Medulla oblongata (tissue), 1 donor: ENCODE results near the gene MEI1.
"Not testable (repeated sequence)": the region's sequence is repeated elsewhere in the genome, so short reads cannot be mapped to it uniquely, and the experiment has no call there.

Experiments
- DNase-seq: peaks from one replicate; pipeline ENCODE4 v3.0.0-alpha.2; 2015; ENCODE audit errors: extremely low spot score

Gene MEI1

DNA sequence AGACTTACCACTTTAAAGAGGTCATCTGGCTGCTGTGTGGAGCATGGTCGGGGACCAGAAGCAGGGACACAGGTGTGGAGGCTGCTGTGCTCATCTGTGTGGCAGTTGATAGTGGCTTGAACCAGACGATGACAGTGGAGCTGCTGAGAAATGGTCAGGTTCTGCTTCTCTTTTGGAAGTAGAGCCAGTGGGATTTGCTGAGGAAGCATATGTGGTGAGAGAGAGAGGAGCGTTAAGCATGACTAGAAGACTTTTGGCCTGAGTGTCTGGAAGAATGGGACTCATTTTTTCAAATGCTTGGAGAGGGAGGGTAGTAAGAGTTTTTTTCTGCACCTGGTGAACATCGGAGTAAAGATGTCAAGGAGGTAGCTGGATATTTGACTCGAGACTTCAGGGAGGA is 121.1 kb downstream of the MEI1 start:
- DNase-seq, result no peak

- no peak for DNase-seq
Measured at GRCh38 chr22:41821471-41822316, 122.4 kb downstream of the MEI1 start.

DNA sequence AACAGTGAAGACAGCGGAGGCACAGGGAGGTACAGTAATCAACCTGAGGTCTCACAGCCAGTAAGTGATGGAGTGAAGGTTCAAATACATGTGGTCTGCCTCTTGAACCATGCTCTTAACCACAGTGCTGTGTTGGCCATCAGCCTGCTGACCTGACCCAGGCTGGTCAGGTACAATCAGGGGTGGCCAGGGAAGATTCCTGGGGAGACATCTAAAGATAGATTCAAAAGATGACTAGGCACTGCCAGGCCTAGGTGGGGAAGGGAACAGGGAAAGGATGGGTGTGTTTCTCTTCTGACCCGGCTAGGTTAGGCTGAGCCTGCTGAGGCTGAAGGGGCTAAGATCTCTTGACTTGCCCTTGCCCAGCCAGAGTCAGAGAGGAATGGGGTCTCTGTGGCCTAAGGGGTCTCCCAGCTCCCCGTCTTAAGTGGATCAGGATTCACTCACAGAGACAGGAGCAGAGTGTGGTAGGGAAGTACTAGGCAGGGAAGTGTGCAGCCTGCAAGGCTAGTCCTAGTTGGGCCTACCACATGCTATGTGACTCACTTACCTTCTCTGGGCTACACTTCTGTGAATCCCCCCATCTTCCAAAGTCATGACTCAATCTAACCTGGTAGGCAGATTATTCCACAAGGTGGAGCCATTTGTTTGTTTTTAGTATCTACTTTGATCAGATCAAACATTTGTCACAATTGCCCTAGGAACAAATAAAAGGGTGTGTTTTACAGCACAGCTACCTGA is 123.2 kb downstream of the MEI1 start:
- DNase-seq, result peak; percentile 70

GRCh38 chr22:41823797-41824196 is 124.5 kb downstream of the MEI1 start:
- no peak for DNase-seq

- DNase-seq, result no peak
Measured at GRCh38 chr22:41825376-41825775, 126.1 kb downstream of the MEI1 start.

GRCh38 chr22:41826021-41826420 is 126.7 kb downstream of the MEI1 start:
- no peak for DNase-seq

DNA sequence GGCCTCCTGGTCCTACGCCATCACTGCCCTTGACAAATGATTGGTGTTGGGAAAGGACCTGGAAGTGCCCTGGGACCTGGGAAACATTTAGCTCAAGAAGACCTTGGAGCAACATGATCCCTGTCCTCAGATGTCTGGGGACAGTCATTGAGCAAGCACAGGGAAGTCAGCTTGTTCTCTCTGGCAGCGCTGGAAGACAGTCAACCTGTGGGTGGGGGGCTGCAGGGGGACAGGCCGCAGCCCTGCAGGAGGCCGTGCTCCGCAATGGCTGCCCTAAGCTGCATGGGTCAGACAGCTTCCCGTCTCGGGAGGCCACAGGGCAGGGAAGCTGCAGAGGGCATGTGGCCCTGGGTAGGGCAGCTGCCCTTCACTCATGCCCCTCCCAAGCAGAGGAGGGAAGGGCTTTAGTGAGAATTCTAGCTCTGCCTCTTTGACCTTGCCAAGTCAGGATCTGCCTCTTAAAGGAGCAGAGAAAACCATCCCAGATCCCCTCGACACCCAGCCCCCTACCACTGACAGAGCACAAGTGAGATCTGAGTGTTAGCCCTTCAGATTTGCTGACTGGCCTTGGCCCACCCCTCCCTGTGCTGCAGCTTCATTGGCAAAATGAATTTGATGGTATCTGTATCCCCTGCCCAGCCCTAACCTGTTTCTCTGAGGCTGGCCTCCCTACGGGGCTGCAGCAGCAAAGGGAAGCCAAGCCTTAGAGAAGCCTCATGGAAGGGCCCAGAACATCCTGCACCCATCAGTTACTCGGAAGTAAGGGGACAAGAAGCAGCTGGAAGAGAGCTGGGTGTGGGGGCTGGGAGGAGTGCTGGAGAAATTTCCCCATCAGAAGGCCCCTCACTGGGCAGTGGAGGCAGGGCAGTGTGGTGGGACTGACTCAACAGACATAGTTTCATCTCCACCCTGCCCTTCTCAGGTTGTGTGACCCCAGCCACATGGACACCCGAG is 127.4 kb downstream of the MEI1 start:
- DNase-seq, result no peak

DNA sequence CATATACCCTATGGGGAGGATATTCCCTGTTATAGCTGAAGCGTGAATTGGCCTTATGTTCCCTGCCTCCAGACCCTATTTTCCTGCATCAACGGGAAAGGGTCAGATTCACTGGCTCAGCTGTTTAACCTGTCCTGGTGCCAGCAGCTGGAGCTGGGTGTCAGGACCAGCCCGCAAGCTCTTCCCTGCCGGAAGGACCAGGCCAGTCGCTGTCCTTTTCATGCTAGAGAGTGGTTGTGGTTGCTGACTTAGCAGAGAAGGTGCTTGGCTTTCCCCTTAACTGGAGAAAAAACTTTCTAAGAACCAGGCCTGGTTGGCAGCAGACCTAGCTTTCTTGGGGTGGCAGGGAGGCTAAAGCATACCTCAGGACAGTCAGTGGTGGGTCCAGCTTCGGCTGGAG is 128.4 kb downstream of the MEI1 start:
- peak; percentile 31 for DNase-seq

- DNase-seq, result no peak
Measured at GRCh38 chr22:41828516-41828915, 129.2 kb downstream of the MEI1 start.

GRCh38 chr22:41830174-41830573 is 130.9 kb downstream of the MEI1 start:
- no peak for DNase-seq

DNA sequence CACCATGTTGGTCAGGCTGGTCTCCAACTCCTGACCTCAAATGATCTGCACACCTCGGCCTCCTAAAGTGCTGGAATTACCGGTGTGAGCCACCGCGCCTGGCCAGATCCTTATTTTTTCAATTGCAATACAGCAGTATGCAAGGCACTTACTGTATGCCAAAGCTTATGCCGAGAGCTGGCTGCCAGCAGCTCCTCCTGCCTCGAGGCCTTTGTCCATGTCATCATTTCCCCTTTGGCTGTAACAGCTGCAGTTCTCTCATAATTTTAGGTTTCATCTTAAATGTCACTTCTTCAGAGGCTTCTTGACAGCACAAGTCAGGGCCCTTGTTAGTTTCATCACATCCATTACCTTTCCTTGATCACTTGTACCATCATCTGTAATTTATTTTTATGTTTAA is 132.1 kb downstream of the MEI1 start:
- peak; percentile 45 for DNase-seq

DNA sequence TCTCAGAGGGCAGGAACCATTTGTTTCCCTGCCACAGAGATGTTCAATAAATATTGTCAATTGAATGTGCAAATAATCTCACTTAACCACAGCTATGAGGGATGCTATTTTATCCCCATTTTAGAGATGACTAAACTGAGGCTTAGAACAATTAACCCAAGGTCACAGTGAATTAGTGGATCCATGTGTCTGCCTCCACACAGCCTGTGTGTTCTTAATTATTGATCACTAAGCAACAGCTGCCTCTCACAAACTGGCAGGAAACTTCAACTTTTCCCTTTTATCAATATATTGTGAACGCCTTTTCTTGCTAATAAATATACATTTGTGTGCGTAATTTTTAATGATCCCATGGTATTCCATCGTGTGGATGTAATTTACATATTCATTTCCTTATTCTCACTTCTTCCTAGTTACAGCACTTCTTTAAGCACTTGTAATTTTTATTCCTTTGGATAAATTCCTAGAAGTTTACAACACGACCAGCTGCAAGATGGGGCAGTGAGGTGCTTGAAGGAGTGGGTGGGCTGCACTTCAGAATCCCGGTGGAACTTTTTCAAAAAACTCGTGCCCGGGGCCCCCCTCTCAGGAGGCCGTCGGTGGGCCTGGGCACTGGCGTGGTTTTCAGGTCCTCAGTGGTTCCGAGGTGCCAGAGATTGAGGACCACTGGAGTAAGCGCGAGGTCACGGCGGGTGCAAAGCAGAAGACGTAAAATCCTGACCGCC is 132.7 kb downstream of the MEI1 start:
- DNase-seq, result no peak

DNA sequence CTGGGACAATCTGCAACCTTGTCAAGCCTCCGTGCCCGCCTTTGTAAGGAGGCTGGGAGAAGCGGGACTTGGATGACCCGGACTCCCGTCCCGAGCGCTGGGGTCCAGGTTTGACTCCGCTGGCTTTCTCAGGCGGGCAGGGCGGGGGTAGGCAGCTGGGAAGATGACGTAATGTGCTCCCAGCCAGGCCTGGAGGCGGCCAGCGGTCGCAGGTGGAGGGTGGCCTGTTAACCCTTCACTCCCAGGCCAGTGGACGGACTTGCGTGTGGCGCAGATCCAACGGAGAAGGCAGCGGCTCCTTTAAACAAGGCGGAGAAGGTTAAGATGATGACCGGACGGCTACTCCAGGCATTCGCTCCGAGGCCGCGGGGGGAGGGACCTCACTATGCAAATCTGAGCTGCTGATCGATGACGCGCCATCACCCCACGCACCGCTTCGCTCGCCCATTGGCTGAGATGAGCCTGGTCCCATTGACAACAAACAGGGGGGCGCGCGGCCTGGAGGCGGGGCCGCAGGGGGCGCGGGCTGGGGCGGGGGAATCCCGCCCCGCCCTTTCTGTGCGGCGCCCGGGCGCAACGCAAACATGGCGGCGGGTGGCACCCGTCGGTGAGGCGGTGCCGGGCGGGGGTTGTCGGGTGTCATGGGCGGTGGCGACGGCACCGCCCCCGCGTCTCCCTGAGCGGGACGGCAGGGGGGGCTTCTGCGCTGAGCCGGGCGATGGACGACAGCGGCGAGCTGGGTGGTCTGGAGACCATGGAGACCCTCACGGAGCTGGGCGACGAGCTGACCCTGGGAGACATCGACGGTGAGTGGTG is 133.5 kb downstream of the MEI1 start, which contains the start of gene SREBF2:
TSS of gene SREBF2 (plus strand) at position 553 of the 816 bp plus-strand sequence. CDS start at position 719, 166 bp downstream.
- peak; percentile 99 for DNase-seq

DNA sequence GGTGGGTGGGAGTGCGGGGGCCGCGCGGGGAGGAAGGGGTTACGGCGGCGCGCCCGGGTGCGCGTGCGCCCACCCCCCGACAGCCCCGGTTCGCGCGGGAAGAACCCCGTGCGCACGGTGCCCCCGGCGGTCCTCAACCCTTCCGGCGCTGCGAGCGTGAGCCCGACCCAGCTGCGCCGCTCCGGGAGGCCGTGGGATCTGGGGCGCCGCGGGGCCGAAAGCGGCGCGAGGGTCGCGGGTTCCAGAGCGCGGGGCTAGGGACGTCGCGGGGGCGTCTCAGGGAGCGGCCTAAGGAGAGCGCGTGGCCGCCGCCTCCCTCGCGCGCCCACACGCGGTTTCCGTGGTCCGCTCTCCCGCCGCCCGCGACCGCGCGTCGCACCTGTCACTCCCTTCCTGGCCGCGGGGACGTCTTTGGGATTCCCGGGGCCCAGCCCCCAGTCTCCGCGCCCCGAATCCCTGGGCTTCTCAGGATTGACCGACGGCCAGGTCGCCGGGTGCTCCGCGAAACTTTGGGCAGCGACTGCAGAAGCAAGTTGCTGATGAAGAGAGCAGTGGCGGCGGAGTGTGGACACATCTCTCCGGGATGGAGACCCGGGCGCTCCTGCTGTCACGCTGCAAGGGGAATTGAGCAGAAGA is 134.2 kb downstream of the MEI1 start:
- DNase-seq, result peak; percentile 48

DNA sequence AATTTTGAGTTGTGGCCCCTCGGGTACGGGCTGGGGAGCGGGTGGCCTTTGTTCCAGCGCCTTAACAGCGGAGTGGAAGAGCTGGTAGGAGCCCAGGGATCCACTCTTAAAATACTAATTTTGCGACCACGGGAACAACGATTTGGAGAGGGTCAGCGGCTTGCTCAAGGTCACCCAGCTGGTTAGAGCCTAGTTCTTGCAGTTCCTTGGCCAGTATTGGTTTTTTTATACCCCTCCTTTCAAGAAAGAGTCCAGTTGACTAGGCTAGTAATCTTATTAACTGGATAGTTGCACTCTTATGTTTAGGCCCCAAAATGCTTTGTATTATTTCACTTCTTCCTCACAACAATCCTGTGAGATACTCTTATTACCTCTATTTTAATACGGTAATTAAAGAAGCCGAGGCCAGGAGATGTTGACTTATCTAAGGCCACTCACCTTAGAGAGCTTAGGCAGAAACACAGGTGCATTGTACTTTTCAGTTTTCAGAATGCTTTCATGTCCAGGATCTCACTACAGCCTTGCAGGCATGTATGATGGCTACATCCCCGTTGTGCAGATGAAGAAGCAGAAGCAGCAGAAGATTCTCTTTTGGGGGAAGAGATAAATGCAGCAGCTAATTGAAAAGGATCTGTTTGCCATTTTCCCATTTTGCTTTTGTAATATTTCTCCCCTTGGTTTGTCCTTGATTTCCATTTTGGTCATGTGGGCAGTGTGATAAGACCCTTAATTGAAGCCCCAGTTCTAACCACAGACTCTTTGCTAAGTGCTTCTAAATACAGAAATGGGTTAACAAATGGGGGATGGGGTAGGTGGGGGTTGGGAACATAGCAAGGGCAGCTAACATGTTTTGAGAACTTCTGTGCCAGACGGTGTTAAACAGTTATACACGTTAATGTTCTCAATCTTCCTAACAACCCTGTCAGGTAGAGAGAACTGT is 135.0 kb downstream of the MEI1 start:
- peak; percentile 40 for DNase-seq

DNA sequence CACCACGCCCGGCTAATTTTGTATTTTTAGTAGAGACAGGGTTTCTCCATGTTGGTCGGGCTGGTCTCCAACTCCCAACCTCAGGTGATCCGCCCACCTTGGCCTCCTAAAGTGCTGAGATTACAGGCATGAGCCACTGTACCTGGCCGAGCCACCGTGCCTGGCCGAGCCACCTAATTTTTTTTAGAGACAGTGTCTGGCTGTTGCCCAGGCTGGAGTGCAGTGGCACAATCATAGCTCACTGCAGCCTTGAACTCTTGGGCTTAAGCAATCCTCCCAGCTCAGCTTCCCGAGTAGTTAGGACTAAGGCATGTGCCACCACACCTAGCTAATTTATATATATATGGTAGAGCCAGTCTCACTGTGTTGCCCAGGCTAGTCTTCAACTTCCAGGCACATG is 136.2 kb downstream of the MEI1 start:
- DNase-seq, result not testable (repeated sequence)

DNA sequence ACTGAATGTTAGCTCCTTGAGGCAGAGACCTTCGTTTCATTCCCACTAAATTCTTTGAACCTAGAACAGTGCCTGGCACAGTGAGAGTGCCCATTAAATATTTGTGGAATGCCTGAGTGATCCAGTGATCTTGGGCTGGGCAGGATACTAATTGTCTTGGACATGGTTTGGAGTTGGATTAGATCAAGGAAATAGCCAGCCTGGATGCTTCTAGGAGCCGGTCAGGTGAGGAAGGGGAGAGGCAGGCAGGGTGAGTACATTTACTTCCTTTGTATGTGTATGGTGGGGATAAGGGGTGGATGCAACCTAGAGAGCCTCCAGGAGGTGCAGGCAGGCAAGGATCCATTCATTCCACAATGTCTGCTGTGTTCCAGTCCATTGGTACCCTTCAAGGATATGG is 137.2 kb downstream of the MEI1 start:
- no peak for DNase-seq

DNA sequence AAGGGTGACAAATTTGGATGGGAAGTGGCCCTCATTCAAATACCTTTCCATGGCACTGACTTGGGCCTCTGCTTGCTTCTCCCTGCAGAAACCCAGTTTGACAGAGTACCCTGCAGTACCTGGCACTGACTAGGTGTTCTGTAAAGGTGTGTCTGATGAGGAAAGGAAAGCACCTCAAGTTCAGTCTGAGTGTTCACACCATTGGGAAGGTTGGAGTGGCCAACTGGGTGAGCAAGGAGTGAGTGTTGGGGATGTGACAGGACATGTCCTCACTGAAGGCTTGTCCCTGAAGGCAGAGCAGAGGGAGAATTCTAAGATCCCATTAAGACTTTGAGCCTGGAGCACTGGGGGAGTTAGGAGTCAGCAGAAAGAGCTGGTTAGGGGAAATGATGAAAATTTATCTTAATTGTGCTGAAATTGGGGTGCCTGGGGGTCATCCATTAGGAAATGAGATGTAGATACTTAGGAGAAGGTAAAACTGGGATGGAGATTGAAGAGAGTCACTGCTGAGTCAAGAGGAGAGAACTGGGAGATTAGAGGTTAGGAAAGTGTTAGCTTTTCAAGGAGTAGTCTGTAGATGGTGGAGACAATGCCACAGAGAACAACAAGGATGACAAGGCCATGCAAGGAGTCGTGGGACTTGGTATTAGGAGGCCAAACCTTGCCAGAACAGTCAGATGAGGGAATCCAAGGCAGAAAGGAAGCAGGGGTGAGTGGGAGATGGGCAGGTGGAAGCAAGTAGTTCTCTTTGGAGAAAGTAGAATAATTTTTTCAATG is 139.7 kb downstream of the MEI1 start:
- no peak for DNase-seq
